LHCN-M2 (cell line): Measurements from ENCODE around the gene RBMX. TPM values are rescaled to one million over a fixed set of nuclear protein-coding genes. Genes with fewer than 3 reads are reported as not detected.

Experiments used
- DNase-seq: peaks from one replicate; pipeline ENCODE4 v3.0.0-alpha.2; 2012; ENCODE audit warnings: low read depth
- total RNA-seq: library from RNA; depleted of rRNA; stranded (reverse); fragments of >200 nt; gene quantifications from 2 replicates; pipeline ENCODE4 v1.2.3, GENCODE V29; 2014; rRNA removed

RBMX gene
- total RNA-seq, 1 experiment from 2014 or later = 536 TPM

DNA sequence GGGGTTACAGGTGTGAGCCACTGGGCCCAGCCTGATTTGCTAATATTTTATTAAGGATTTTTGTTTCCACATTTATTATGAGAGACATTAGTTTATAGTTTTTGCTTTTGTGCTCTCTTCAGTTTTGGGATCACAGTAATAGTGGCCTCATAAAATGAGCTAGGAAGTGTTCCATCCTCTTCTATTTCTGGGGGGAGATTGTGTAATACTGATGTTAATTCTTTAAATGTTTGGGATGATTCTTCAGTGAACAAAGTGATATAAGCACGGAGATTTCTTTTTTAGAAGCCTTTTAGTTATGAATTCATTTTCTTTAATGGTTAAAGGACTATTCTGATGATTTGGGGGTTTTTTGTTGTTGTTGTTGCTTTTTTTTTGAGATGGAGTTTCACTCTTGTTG is 41.3 kb downstream of the RBMX start:
- DNase-seq = no peak

GRCh38 chrX:136835761-136836160 is 44.8 kb downstream of the RBMX start:
- no peak for DNase-seq

- DNase-seq = no peak
Measured at GRCh38 chrX:136829413-136829812, 51.1 kb downstream of the RBMX start.

GRCh38 chrX:136828830-136829229 is 51.7 kb downstream of the RBMX start:
- no peak for DNase-seq

- no peak for DNase-seq
Measured at GRCh38 chrX:136827026-136827425, 53.5 kb downstream of the RBMX start.

DNA sequence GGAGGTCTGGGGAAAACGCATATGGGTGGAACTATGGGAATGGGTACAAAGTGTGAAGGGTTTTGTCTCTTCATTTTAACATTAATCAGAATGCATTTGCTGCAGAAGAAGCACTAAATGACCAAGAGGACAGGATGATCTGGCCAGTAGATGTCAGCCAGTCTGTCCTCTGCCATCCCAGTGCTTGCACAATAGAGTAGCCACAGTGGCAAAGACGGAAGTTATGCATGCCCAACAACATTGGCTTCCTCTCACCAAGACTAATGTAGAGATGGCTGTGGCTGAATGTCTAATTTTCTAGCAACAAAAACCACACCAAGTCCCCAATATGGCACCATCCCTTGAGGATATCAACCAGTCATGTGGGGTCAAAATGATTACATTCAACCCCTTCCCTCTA is 54.8 kb downstream of the RBMX start:
- DNase-seq = no peak

Other genes with a start within 250 kb of the RBMX start
- not detected in 2 replicates for gene CD40LG, start 232.6 kb downstream of the RBMX start, total RNA-seq
- 21.7 and 30.2 TPM in 2 replicates for gene ARHGEF6, start 99.8 kb downstream of the RBMX start, total RNA-seq
- gene GPR101, start 153.3 kb upstream of the RBMX start, total RNA-seq = not detected in 2 replicates